GM18867 (cell line): Measurements from ENCODE around the gene OIP5.
"Not testable (repeated sequence)": the region's sequence is repeated elsewhere in the genome, so short reads cannot be mapped to it uniquely, and the experiment has no call there.

Source experiments
- ATAC-seq: cut with Tn5 transposase; IDR thresholded peaks from one replicate; pipeline ENCODE4 v1.9.1; 2021; ENCODE audit warnings: mild to moderate bottlenecking, moderate library complexity; ENCODE audit not compliant: unreplicated experiment

Gene OIP5

DNA sequence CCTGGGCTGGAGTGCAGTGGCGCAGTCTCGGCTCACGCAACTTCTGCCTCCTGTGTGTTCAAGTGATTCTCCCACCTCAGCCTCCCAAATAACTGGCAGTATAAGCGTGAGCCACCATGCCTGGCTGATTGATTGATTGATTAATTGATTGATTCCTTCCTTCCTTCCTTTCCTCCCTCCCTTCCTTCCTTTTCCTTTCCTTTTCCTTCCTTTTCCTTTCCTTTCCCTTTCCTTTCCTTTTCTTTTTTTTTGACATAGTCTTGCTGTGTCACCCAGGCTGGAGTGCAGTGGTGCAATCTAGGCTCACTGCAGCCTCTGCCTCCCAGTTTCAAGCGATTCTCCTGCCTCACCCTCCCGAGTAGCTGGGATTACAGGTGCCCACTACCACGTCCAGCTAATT, 71.5 kb downstream of the OIP5 start:
- ATAC-seq: not testable (repeated sequence)

DNA sequence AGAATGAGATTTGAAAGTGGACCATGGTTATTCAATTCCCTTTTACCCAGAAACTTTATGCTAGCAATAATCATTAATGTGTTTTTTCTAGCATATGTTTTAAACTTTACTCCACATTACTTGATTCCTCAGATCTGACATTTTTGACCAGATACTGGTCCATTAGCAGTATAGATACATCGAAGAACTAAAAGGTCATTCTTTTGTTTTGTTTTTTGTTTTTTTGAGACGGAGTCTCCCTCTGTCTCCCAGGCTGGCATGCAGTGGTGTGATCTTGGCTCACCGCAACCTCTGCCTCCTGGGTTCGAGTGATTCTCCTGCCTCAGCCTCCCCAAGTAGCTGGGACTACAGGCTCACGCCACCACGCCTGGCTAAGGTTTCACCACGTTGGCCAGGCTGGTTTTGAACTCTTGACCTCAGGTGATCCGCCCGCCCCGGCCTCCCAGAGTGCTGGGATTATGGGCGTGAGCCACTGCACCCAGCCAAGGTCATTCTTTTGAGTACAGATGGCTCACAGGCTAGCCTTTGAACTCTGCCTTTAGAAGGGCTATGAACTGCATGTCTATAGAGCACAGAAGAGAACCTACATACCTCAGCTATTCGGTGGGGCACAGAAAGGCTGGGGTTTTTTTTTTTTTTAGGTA, 72.7 kb downstream of the OIP5 start:
- ATAC-seq: no peak
